Putamen (tissue), 1 donor: Measurements from ENCODE around the gene CDHR4.
"Not testable (repeated sequence)": the region's sequence is repeated elsewhere in the genome, so short reads cannot be mapped to it uniquely, and the experiment has no call there.

Experiments
- DNase-seq: peaks from one replicate; pipeline ENCODE4 v3.0.0-alpha.2; 2016; ENCODE audit warnings: low spot score

Gene CDHR4

GRCh38 chr3:49799761-49800160, at the start of gene CDHR4:
Gene CDHR4 (minus strand): TSS chr3:49799873. CDS start chr3:49799812, 61 bp downstream.
- no peak for DNase-seq

DNA sequence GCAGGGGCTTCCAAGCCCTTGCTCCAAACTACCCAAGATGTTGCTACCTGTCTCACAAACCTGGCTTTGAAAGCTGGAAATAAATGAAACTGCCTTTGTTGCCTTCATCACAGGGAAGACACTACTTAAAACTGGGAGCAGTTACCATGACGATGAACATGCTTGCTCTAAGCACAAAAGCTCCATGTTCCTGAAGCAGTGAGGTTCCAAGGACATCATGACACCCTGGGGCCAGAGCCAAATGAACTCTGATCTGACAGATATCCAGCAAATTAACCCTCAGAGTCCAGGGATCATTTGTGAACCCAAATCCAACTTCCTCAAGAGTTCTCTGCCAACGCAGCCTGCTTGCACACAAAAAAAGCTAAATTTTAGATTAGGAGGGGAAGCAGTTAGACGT, 46.0 kb upstream of the CDHR4 start:
- no peak for DNase-seq

- no peak for DNase-seq
These were observed 45.0 kb upstream of the CDHR4 start for GRCh38 chr3:49844464-49845183.

- no peak for DNase-seq
These were observed 43.3 kb upstream of the CDHR4 start for GRCh38 chr3:49842843-49843517.

DNA sequence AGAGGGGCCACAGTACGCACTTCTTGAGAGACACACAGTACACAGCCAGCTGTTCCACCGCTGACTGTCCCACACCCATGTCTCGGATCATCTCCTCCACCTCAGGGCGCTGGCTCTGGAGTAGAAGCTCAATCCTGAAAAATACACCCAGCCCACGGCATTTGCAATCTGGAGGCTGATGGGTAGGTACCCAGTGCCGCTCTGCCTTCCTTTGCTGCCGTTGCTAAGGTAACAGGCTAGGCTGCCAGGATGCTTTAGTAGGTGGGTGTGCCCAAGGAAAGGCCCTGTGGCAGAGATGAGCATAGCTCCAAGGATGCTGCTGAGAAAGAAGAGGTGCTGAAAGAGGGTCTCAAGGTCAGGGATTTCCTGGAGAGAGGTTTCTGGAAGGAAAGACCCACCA, 42.1 kb upstream of the CDHR4 start:
- DNase-seq, result peak; percentile 82

GRCh38 chr3:49841126-49841696, 41.5 kb upstream of the CDHR4 start:
- DNase-seq, result no peak

- no peak for DNase-seq
These were observed 40.7 kb upstream of the CDHR4 start for GRCh38 chr3:49840388-49840787.

DNA sequence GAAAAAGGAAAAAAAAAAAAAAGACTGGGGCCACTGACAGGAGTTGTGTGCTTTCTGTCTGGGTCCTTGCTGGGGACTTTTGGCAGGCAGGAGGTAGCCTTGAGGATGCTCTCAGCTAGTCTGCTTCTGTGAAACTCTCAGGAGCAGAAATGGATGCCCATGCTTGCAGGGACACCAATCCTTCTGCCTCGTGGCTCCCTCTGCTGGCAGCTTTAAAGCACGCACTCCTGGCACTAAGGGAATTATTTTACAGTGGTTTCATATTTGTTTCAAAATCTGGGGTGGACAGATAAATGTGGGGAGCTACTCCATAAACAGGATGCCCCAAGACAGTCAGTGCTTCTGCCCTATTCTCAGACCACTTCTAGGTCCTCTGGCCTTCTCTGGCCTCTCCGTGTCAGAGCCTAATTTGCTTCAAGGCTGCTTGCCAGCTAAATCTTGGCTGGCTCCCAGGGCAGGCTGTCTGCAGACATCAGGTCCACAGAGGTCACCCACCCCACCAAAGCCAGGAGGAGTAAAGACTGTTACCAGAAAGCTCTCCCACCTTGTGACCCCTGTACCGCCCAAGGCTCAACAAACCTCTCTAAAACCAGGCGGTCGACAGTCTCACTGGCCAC, 39.6 kb upstream of the CDHR4 start:
- peak; percentile 79 for DNase-seq

- DNase-seq, result no peak
These were observed 31.7 kb upstream of the CDHR4 start for GRCh38 chr3:49831341-49831740.

- DNase-seq, result no peak
These were observed 26.3 kb upstream of the CDHR4 start for GRCh38 chr3:49826016-49826415.

- DNase-seq, result not testable (repeated sequence)
These were observed 23.5 kb upstream of the CDHR4 start for GRCh38 chr3:49823131-49823530.

GRCh38 chr3:49813497-49814174, 14.0 kb upstream of the CDHR4 start, which contains the start of gene UBA7:
Gene UBA7 (minus strand): TSS chr3:49813953. CDS start chr3:49813787, 166 bp downstream.
- no peak for DNase-seq

DNA sequence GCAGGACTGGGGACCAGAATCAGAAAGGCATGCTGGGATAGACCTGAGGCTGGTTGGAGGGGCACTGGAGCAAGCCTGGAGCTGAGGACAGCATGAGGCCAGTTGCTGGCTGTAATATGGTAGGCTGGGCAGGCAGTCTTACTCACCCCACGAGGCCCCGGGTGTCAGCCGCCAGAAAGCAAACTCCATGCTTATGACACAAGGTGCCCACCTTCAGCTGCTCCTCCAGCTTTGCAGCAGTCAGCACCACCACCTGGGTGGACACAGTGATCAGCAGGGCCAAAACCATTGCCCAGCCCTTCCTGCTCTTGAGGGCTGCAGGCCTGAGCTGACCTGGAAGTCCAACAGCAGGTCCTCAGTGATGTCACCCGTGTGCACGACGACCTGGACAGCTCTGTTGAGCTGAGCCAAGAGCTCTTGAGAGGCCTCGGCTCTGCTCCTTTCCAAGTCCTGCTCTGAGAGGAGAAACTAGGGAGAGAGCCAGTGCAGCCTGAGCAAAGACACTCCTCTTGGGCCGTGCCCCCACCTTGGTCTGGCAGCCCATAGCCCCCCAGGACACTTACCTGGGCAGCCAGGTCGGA, 13.3 kb upstream of the CDHR4 start:
- DNase-seq, result no peak

- no peak for DNase-seq
These were observed 7.9 kb upstream of the CDHR4 start for GRCh38 chr3:49807431-49808114.

DNA sequence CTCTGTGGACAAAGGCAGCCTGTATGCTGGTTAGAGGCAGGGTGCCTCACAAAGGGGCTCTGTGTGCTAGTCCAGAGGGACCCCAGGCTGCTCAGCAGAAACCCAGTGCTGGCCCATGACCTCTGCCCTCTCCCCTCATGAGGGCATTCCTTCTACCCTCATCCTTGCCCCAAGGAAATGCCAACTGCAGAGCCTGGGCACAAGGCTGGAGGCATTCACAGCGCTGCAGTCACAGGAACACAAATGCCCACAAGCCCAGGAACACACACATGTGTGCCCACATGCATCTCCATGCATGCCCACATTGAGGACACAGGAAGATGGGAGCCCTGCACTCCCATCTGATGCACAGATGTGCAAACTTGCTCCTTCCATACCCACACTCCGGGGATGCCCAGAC, 7.2 kb upstream of the CDHR4 start:
- no peak for DNase-seq

GRCh38 chr3:49805897-49806701, 6.4 kb upstream of the CDHR4 start:
- DNase-seq, result no peak

GRCh38 chr3:49805367-49805782, 5.7 kb upstream of the CDHR4 start:
- no peak for DNase-seq

DNA sequence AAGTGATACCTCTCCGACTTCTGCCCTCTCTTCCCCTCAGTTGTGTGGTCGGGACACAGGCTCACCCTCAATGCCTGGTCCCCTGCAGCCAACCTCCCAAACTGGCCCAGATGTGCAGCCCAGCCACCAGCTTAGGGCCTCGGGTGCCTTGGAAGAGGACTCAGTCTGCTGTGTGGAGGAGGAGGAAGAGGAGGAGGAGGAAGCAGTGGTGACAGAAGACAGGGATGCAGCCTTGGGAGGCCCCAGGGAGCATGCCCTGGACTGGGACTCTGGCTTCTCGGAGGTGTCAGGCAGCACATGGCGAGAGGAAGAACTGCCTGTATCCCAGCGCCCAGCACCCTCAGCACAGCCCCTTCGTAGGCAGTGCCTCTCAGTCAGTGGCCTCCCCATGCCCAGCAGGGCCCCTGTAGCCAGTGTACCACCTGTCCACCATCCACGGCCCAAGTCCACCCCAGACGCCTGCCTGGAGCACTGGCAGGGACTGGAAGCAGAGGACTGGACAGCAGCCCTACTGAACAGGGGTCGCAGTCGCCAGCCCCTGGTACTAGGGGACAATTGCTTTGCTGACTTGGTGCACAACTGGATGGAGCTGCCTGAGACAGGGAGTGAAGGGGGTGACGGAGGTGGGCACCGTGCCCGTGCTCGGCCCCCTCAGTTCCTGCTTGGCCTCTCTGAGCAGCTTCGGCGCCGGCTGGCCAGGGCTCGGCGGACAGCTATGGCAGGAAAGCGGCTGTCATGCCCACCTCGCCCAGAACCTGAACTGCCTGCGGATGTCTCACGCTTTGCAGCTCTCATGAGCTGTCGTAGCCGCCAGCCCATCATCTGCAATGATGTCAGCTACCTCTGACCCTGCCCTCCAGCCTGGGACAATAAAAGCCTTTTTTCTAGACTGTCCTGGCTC, 4.7 kb upstream of the CDHR4 start:
- no peak for DNase-seq

DNA sequence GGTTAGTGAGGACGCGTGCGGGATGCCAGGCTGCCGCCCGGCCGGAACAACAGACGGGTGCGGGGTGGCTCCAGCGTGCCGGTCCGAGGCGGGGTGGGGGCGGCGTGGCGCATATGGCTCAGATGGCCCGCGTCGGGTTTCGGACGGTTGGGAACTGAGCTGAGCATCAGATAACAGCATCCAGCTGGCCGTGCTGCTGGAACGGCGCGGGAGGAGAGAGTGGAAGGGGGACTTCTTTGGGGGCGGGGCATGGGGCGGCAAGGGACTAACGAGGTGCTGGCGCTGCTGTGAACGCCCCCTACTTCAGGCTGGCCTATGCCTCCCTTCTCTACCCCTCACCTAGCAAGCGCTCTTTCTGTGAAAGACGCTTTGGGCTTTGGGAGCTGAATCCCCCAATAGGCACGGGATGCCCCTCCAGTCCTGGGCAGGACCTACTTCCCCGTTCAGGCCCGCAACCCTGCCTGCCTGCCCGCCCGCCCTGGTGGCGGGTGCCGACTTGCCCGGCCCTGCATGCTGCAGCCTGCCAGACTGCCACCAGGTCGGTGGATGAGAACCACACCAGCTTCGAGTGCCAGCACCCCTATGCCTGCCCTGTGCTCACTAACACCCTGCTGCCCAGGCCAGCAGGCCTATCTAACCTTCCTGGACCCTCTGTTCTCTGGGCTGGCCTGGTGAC, 3.9 kb upstream of the CDHR4 start:
- no peak for DNase-seq
